ENCODE data around the gene FAM111B.
"Not testable (repeated sequence)": the region's sequence is repeated elsewhere in the genome, so short reads cannot be mapped to it uniquely, and the experiment has no call there.

The FAM111B gene

DNA sequence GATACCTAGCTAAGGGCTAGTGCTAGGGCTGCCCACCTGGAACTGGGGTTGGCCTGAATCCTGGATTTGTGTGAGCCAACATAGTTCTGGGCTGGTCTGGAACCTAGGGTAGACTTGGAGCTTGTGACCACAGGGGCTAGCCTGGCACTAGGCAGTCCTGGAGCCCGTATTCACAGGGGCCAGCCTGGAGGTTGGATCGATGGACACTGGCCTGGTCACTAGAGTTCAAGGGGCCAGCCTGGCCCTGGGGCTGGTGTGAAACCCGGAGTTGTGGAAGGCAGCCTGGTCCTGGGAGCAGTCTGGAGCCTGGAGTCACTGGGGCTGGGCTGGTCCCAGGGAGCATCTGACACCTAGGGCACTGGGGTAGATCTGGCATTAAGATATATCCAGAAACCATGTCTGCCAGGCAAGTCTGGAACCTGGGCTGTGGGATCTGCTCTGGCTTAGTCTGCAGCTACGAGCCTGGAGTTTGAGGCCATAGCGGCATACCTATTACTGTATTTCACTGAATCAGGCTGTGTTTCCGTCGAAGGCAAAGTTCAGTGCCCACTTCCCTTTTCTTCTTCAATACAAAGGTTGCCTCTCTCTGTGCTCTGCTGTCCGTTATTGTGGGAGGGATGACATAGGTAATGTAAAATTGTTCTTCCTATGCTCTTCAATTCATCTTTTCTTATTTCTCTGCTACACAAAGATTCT, 30.0 kb upstream of the FAM111B start:
- Histone ChIP-seq H3K9ac (ENCODE audit: insufficient read length, low read depth) (no peak overlapping the region), H3K9me3 (ENCODE audit: insufficient read depth, low read length) (no peaks in the 10 kb centered on the region), H3K36me3 (ENCODE audit: insufficient read depth, insufficient read length, low read length) (no peaks in the 10 kb centered on the region), H3K4me1 (ENCODE audit: insufficient read depth, insufficient read length) (no peaks in the 10 kb centered on the region), H3K27me3 (ENCODE audit: insufficient read depth, insufficient read length) (no peaks in the 10 kb centered on the region), H3K4me3 (ENCODE audit: insufficient read length, low read depth) (no peak overlapping the region)
- TF ChIP-seq ZNF274 (IDR thresholded peaks at IDR 0.05; ENCODE audit: low read depth, low read length) (no peak), YY1 (IDR thresholded peaks at IDR 0.05; ENCODE audit: insufficient read depth, insufficient read length) (no peak), SUZ12 (IDR thresholded peaks at IDR 0.05; ENCODE audit: extremely low read depth, insufficient read depth, insufficient read length) (no peak)
- DNase-seq (ENCODE audit: low read depth, low spot score), result no peak

DNA sequence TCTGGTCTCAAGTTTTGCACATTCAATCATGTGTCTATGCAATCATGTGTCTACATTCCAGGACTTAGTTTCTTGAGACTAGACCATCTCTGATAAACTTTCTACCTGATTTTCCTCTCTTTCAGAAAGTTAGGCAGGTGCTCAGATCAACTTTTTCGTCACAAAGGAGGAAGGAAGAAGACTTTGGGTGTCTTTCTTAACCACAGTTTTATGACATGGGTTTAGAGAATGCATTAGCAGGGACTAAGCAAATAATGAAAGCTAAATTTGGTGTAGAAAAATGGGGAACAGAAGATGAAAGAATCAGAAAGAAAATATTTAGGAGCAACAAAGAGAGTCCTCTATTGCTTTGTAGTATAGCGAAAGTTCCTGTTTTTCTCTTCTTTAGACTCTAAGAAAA, 28.6 kb upstream of the FAM111B start:
- Histone ChIP-seq H3K36me3 (ENCODE audit: insufficient read depth, insufficient read length, low read length) (no peaks in the 10 kb centered on the region), H3K4me3 (ENCODE audit: insufficient read length, low read depth) (no peak overlapping the region), H3K9me3 (ENCODE audit: insufficient read depth, low read length) (no peaks in the 10 kb centered on the region), H3K9ac (ENCODE audit: insufficient read length, low read depth) (no peak overlapping the region), H3K27me3 (ENCODE audit: insufficient read depth, insufficient read length) (no peaks in the 10 kb centered on the region), H3K4me1 (ENCODE audit: insufficient read depth, insufficient read length) (no peaks in the 10 kb centered on the region)
- TF ChIP-seq ZNF274 (IDR thresholded peaks at IDR 0.05; ENCODE audit: low read depth, low read length) (no peak), SUZ12 (IDR thresholded peaks at IDR 0.05; ENCODE audit: extremely low read depth, insufficient read depth, insufficient read length) (no peak), YY1 (IDR thresholded peaks at IDR 0.05; ENCODE audit: insufficient read depth, insufficient read length) (no peak)
- DNase-seq (ENCODE audit: low read depth, low spot score), result no peak

DNA sequence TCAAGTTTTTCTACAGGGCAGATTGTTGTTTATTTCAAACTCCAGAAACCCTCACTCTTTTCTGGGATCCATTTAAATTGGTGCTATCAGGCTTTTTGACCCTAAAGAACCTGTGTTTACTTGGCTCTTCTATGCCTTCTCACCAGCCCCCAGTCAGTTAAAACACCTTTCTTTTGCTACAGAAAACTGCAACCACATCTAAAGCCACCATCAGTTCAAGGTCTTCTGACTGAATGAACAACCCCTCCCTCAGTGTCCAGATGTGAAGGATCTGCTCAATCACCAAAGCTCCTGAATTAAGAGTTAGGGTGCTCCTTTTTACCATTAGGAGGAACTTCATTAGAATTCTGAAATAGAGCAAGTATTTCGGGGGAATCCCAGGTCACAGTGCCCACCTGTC, 28.0 kb upstream of the FAM111B start:
- no peaks in the 10 kb centered on the region for H3K27me3 ChIP-seq (ENCODE audit: insufficient read depth, insufficient read length)
- no peaks in the 10 kb centered on the region for H3K9me3 ChIP-seq (ENCODE audit: insufficient read depth, low read length)
- H3K36me3 ChIP-seq (ENCODE audit: insufficient read depth, insufficient read length, low read length), result no peaks in the 10 kb centered on the region
- H3K9ac ChIP-seq (ENCODE audit: insufficient read length, low read depth), result no peak overlapping the region
- no peak for DNase-seq (ENCODE audit: low read depth, low spot score)
- no peak for TF ChIP-seq YY1 (IDR thresholded peaks at IDR 0.05; ENCODE audit: insufficient read depth, insufficient read length)
- no peak for TF ChIP-seq SUZ12 (IDR thresholded peaks at IDR 0.05; ENCODE audit: extremely low read depth, insufficient read depth, insufficient read length)
- no peak for TF ChIP-seq ZNF274 (IDR thresholded peaks at IDR 0.05; ENCODE audit: low read depth, low read length)
- H3K4me3 ChIP-seq (ENCODE audit: insufficient read length, low read depth), result no peak overlapping the region
- no peaks in the 10 kb centered on the region for H3K4me1 ChIP-seq (ENCODE audit: insufficient read depth, insufficient read length)

DNA sequence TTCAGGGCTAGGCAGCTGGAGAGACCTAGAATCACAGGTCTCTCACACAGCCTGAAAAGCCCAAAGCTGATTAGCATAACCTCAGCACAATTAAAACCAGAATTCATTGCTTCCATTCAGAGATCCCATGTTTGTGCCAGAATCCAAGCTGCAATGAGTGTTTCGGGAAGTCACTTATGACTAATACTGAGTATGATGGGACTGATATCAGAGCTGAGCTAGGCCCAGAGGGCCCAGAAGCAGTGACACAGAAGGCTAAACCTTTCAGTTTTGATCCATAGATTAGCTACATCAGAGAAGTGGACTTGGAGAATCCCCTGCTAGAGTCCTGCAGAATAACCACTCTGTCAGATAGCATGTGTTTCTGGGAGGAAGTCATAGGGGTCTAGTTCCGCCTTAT, 26.6 kb upstream of the FAM111B start:
- H3K27me3 ChIP-seq (ENCODE audit: insufficient read depth, insufficient read length); H3K9me3 ChIP-seq (ENCODE audit: insufficient read depth, low read length); DNase-seq (ENCODE audit: low read depth, low spot score); H3K9ac ChIP-seq (ENCODE audit: insufficient read length, low read depth); H3K4me1 ChIP-seq (ENCODE audit: insufficient read depth, insufficient read length); H3K36me3 ChIP-seq (ENCODE audit: insufficient read depth, insufficient read length, low read length); H3K4me3 ChIP-seq (ENCODE audit: insufficient read length, low read depth): not testable (repeated sequence)

DNA sequence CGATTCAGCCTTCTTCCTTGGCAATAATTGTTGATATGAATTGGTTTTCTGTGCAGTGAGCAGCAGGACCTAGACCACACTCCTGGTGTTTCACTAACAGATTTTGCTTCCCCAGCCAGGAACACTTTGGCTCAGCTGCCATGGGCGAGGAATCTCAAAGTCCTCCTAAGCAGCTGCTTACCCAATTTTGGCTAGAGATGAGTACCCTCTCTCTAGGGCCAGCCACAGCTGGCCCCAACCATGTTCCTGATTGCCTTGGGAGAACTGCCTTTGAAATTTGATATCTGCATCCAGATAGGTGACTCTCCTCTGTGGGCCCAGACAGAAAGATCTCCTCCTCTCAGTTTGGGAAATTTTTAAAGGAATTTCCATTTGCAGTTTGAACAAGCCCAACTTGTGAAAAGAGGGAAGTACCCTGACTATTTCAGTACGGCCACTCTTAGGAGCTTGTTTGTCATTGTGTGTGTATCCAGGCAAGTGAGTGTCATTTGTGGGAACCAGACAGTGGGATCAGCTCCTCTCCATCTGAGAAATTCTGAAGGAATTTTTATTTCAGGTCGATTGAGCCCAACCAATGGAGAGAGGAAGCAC, 25.5 kb upstream of the FAM111B start:
- not testable (repeated sequence) for DNase-seq (ENCODE audit: low read depth, low spot score); H3K9me3 ChIP-seq (ENCODE audit: insufficient read depth, low read length); H3K27me3 ChIP-seq (ENCODE audit: insufficient read depth, insufficient read length); H3K36me3 ChIP-seq (ENCODE audit: insufficient read depth, insufficient read length, low read length); H3K4me3 ChIP-seq (ENCODE audit: insufficient read length, low read depth); H3K4me1 ChIP-seq (ENCODE audit: insufficient read depth, insufficient read length); H3K9ac ChIP-seq (ENCODE audit: insufficient read length, low read depth)

DNA sequence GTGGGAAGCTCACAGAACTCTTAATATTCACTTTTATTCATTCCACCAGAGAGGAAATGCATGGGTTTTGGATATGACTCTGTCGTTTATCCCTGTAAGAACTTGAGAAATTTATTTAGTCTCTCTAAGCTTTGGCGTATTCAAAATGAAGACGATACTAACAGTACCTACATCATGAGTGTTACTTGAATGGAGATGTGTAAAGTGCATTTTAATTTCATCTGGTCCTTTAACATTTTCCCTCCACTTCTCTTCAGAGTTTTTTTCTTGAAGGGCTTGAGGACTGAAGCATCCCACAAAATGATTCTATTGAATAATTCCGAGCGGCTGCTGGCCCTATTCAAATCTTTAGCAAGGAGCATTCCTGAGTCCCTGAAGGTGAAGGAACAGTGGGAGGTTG, 21.0 kb upstream of the FAM111B start, which contains the start of gene GLYATL1B:
Gene GLYATL1B, plus strand, starts transcription at position 301 of the 400 bp plus-strand sequence. Its CDS starts 0 bp downstream, at position 301.
- not testable (repeated sequence) for H3K4me1 ChIP-seq (ENCODE audit: insufficient read depth, insufficient read length); H3K9ac ChIP-seq (ENCODE audit: insufficient read length, low read depth); H3K9me3 ChIP-seq (ENCODE audit: insufficient read depth, low read length); DNase-seq (ENCODE audit: low read depth, low spot score); H3K36me3 ChIP-seq (ENCODE audit: insufficient read depth, insufficient read length, low read length); H3K4me3 ChIP-seq (ENCODE audit: insufficient read length, low read depth); H3K27me3 ChIP-seq (ENCODE audit: insufficient read depth, insufficient read length)

DNA sequence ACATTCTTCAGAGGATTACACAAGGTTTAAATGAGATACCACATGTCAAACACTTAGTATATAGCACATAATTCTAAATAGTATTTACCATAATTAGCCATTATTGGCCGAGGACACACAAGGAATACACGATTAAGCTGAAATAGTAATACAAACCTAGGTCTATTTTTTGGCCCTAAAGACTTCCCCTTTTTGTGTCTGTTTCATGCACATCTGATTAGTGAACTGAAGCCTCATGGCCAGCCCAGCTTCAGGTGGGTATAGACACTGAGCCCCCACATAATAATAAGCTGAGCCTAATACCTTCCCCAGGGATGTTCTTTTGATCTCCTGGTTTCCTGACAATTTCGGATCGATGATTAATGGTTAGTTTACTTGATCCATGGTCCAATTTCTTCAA, 18.9 kb upstream of the FAM111B start:
- Histone ChIP-seq H3K9me3 (ENCODE audit: insufficient read depth, low read length) (no peaks in the 10 kb centered on the region), H3K36me3 (ENCODE audit: insufficient read depth, insufficient read length, low read length) (no peaks in the 10 kb centered on the region), H3K4me3 (ENCODE audit: insufficient read length, low read depth) (no peak overlapping the region), H3K9ac (ENCODE audit: insufficient read length, low read depth) (no peak overlapping the region), H3K4me1 (ENCODE audit: insufficient read depth, insufficient read length) (no peaks in the 10 kb centered on the region), H3K27me3 (ENCODE audit: insufficient read depth, insufficient read length) (no peaks in the 10 kb centered on the region)
- TF ChIP-seq ZNF274 (IDR thresholded peaks at IDR 0.05; ENCODE audit: low read depth, low read length) (no peak), YY1 (IDR thresholded peaks at IDR 0.05; ENCODE audit: insufficient read depth, insufficient read length) (no peak), SUZ12 (IDR thresholded peaks at IDR 0.05; ENCODE audit: extremely low read depth, insufficient read depth, insufficient read length) (no peak)
- DNase-seq (ENCODE audit: low read depth, low spot score), result no peak

DNA sequence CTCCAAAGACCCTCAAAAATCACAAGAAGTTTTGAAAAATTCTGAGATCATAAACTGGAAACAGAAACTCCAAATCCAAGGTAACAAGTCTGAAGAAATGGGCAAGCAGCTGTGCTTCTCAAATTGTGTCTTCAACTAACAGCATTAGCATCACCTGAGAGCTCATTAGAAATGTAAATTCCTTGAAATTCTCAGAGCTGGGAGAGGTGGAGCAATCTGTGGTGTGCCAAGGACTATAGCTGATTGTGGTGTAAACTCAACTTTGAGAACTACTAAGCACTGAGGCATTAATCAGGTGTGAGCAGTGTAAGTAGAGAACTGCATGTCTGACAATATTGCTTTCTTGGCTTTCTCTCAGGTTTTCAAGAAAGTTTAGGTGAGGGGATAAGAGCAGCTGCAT, 13.5 kb upstream of the FAM111B start:
- not testable (repeated sequence) for H3K36me3 ChIP-seq (ENCODE audit: insufficient read depth, insufficient read length, low read length); H3K4me1 ChIP-seq (ENCODE audit: insufficient read depth, insufficient read length); DNase-seq (ENCODE audit: low read depth, low spot score); H3K9ac ChIP-seq (ENCODE audit: insufficient read length, low read depth); H3K27me3 ChIP-seq (ENCODE audit: insufficient read depth, insufficient read length); H3K9me3 ChIP-seq (ENCODE audit: insufficient read depth, low read length); H3K4me3 ChIP-seq (ENCODE audit: insufficient read length, low read depth)

DNA sequence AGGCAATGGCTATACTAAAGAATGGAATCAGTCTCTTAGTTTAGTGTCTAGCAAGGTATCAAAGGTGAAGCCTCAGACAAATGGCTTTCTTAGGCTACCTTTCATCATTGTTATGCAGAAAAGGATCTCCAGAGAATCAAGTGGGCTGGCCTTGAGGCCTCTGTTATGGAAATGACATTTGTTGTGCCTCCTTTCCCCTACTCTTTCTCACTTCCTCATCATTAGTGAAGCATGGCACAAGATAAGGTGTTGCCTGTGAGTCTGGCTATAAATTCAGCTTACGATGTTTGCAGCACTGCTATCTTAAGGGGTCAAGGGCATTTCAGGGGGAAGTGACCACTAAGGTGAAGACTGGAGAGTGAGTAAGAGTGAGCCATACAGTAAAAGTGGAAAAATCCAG, 11.8 kb upstream of the FAM111B start:
- not testable (repeated sequence) for H3K27me3 ChIP-seq (ENCODE audit: insufficient read depth, insufficient read length); H3K9me3 ChIP-seq (ENCODE audit: insufficient read depth, low read length); H3K36me3 ChIP-seq (ENCODE audit: insufficient read depth, insufficient read length, low read length); H3K4me3 ChIP-seq (ENCODE audit: insufficient read length, low read depth); H3K4me1 ChIP-seq (ENCODE audit: insufficient read depth, insufficient read length); H3K9ac ChIP-seq (ENCODE audit: insufficient read length, low read depth)
- peak; percentile 13 for DNase-seq (ENCODE audit: low read depth, low spot score)

DNA sequence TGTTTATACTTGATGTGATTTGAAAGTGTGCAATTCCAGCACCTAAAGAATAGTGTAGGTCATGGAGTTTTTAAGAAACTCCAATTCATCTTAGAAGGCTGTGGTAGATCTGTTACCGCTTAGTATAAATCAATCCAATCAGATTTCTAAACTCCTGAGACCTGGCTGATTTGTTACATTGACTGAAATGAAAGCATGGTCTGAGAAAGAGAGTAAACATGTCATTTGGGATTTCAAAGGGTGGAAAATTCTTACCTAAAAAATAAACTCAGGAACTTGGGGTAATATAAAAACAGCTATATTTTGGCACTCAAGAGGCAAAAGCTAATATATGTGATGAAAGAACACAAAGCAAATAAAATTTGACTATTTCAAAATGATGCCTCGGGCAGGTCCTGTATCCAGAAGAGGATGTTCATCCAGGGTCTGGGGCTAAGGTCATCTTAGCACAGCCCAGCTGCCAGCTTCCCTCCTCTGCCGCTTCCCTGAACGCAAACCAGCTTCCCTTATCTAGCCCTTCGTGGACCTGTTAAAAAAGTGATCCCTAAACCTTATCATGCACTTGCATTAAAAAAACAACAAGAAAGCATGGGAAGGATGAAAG, 11.0 kb upstream of the FAM111B start:
- H3K36me3 ChIP-seq (ENCODE audit: insufficient read depth, insufficient read length, low read length); H3K4me1 ChIP-seq (ENCODE audit: insufficient read depth, insufficient read length); H3K9me3 ChIP-seq (ENCODE audit: insufficient read depth, low read length); H3K27me3 ChIP-seq (ENCODE audit: insufficient read depth, insufficient read length); H3K9ac ChIP-seq (ENCODE audit: insufficient read length, low read depth); H3K4me3 ChIP-seq (ENCODE audit: insufficient read length, low read depth); DNase-seq (ENCODE audit: low read depth, low spot score): not testable (repeated sequence)
